GM18867 (cell line): Measurements from ENCODE around the gene FHIT.

Experiments
- ATAC-seq: cut with Tn5 transposase; IDR thresholded peaks from one replicate; pipeline ENCODE4 v1.9.1; 2021; ENCODE audit warnings: mild to moderate bottlenecking, moderate library complexity; ENCODE audit not compliant: unreplicated experiment

Gene FHIT

GRCh38 chr3:59994732-59995304 lies 1256.4 kb downstream of the FHIT start:
- ATAC-seq = no peak

GRCh38 chr3:59992578-59992977 lies 1258.7 kb downstream of the FHIT start:
- ATAC-seq = no peak

- no peak for ATAC-seq
Observed at GRCh38 chr3:59990915-59991314, 1260.3 kb downstream of the FHIT start.

GRCh38 chr3:59982510-59982909 lies 1268.7 kb downstream of the FHIT start:
- no peak for ATAC-seq

GRCh38 chr3:59981377-59981776 lies 1269.9 kb downstream of the FHIT start:
- no peak for ATAC-seq

GRCh38 chr3:59980576-59980975 lies 1270.7 kb downstream of the FHIT start:
- no peak for ATAC-seq

- no peak for ATAC-seq
Observed at GRCh38 chr3:59979542-59979941, 1271.7 kb downstream of the FHIT start.

GRCh38 chr3:59978979-59979378 lies 1272.3 kb downstream of the FHIT start:
- ATAC-seq = peak; percentile 65

- no peak for ATAC-seq
Observed at GRCh38 chr3:59970796-59971195, 1280.5 kb downstream of the FHIT start.

- no peak for ATAC-seq
Observed at GRCh38 chr3:59970376-59970775, 1280.9 kb downstream of the FHIT start.

GRCh38 chr3:59968513-59969045 lies 1282.7 kb downstream of the FHIT start:
- no peak for ATAC-seq

GRCh38 chr3:59963676-59964075 lies 1287.6 kb downstream of the FHIT start:
- ATAC-seq = no peak

- ATAC-seq = no peak
Observed at GRCh38 chr3:59957150-59957549, 1294.1 kb downstream of the FHIT start.

- no peak for ATAC-seq
Observed at GRCh38 chr3:59953104-59953503, 1298.1 kb downstream of the FHIT start.

- ATAC-seq = no peak
Observed at GRCh38 chr3:59949311-59949710, 1301.9 kb downstream of the FHIT start.

- no peak for ATAC-seq
Observed at GRCh38 chr3:59946401-59946800, 1304.9 kb downstream of the FHIT start.

GRCh38 chr3:59940718-59941117 lies 1310.5 kb downstream of the FHIT start:
- no peak for ATAC-seq

- ATAC-seq = no peak
Observed at GRCh38 chr3:59939826-59940426, 1311.3 kb downstream of the FHIT start.

- no peak for ATAC-seq
Observed at GRCh38 chr3:59938828-59939227, 1312.4 kb downstream of the FHIT start.

GRCh38 chr3:59937201-59937600 lies 1314.1 kb downstream of the FHIT start:
- ATAC-seq = no peak

GRCh38 chr3:59936472-59936871 lies 1314.8 kb downstream of the FHIT start:
- no peak for ATAC-seq

- peak; percentile 90 for ATAC-seq
Observed at GRCh38 chr3:59935025-59935424, 1316.2 kb downstream of the FHIT start.

- peak; percentile 7 for ATAC-seq
Observed at GRCh38 chr3:59934560-59934959, 1316.7 kb downstream of the FHIT start.
